ENCODE measurements around the gene WDR72. TPM values are rescaled to one million over a fixed set of nuclear protein-coding genes. Genes with fewer than 3 reads are reported as not detected.

Gene WDR72
- total and polyA plus RNA-seq, 11 donors: 0.01 to 0.11 (median 0.08) TPM; not detected in 8

DNA sequence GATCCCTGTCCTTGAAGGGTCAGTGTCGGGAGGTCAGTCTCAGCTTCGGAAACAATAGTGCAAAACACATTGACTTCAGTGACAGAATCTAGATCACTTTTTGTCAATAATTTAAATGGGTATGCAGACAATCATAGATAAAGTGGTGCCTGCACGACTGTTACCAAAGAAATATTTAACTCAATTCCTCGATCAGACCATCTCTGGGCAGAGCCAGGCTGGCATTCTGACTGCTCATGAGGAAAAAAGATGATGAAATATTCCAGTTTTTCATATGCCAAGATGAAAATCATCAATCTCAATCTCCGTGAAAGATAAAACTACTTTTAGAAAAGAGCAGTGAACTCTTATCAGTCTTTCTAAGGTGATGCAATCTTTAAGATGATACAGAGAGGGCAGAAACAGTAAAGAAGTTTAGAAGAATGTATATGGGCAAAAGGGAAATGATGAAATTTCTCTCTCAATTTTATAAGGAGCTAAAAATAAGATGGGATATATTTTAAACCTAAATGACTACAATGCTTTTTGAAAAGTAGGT, 169.9 kb downstream of the WDR72 start:
- TF ChIP-seq POLR2A (IDR thresholded peaks at IDR 0.05): no peak
- no peak for TF ChIP-seq CTCF (IDR thresholded peaks at IDR 0.05)
- Histone ChIP-seq H3K4me3 (no peak overlapping the region), H3K27me3 (no peaks in the 10 kb centered on the region), H3K9me3 (no peaks in the 10 kb centered on the region), H3K27ac (no peak overlapping the region), H3K36me3 (no peaks in the 10 kb centered on the region), H3K4me1 (no peaks in the 10 kb centered on the region)
- DNase-seq: no peak
- intact Hi-C loops (cut with DNase I): no loop called here
- WGBS, 4 donors: 67 to 77% (median 75%) methylated on average over 5 of the region's 5 CpGs
- no peak for ATAC-seq

DNA sequence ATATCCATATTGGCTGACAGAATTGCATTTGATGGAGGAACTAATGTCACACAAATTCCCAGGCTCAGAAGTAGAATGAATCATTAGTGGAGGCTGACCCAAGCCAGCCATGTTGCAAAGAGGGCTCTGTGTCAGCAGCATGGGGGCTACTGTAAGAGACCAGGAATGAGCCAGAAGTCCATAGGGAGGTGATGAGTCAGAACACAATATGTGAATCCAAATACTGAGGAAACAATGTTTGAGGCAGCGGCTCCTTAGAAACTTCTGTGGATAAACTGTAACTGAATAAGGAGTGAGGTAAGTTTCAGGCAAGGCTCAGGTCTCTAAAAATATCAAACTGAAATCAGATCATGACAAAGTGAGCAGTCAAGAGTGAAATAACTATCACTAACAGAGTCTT, 170.7 kb downstream of the WDR72 start:
- 70 to 84% (median 79%) methylated on average over 1 of the region's 1 CpG for WGBS, 4 donors
- Histone ChIP-seq H3K4me3 (no peak overlapping the region), H3K27ac (no peak overlapping the region), H3K4me1 (no peaks in the 10 kb centered on the region), H3K27me3 (no peaks in the 10 kb centered on the region), H3K36me3 (no peaks in the 10 kb centered on the region), H3K9me3 (no peaks in the 10 kb centered on the region)
- TF ChIP-seq CTCF (IDR thresholded peaks at IDR 0.05) (no peak), POLR2A (IDR thresholded peaks at IDR 0.05) (no peak)
- ATAC-seq (no peak), DNase-seq (no peak)
- intact Hi-C loops (cut with DNase I): no loop called here

- no peaks in the 10 kb centered on the region for H3K4me1 ChIP-seq
- no peak for ATAC-seq
- no peak overlapping the region for H3K4me3 ChIP-seq
- no peaks in the 10 kb centered on the region for H3K27me3 ChIP-seq
- H3K9me3 ChIP-seq: no peaks in the 10 kb centered on the region
- no peak overlapping the region for H3K27ac ChIP-seq
- 30 to 41% (median 35%) methylated on average over 3 of the region's 3 CpGs for WGBS, 4 donors
- DNase-seq: no peak
- TF ChIP-seq CTCF (IDR thresholded peaks at IDR 0.05) (peak in 3 of 12 donors; percentile 11 to 25 (median 22)), POLR2A (IDR thresholded peaks at IDR 0.05) (no peak)
- H3K36me3 ChIP-seq: no peaks in the 10 kb centered on the region
- intact Hi-C loops (cut with DNase I): no loop called here
Measured at GRCh38 chr15:53586799-53587198, 172.7 kb downstream of the WDR72 start.

GRCh38 chr15:53581513-53581912, 177.9 kb downstream of the WDR72 start:
- H3K9me3 ChIP-seq: no peaks in the 10 kb centered on the region
- no peaks in the 10 kb centered on the region for H3K27me3 ChIP-seq
- no peak for ATAC-seq
- WGBS, 4 donors: 62 to 78% (median 72%) methylated on average over 1 of the region's 1 CpG
- no peaks in the 10 kb centered on the region for H3K4me1 ChIP-seq
- no peak for TF ChIP-seq CTCF (IDR thresholded peaks at IDR 0.05)
- TF ChIP-seq POLR2A (IDR thresholded peaks at IDR 0.05): no peak
- no peaks in the 10 kb centered on the region for H3K36me3 ChIP-seq
- H3K27ac ChIP-seq: no peak overlapping the region
- H3K4me3 ChIP-seq: no peak overlapping the region
- no peak for DNase-seq
- intact Hi-C loops (cut with DNase I): no loop called here

Measured in heart left ventricle (tissue), 16 donors.